GM19238 (cell line): ENCODE measurements around the gene CD58.
A peak's percentile ranks its signal among the peaks of the same experiment; 100 is the strongest.
"Not testable (repeated sequence)": the region's sequence is repeated elsewhere in the genome, so short reads cannot be mapped to it uniquely, and the experiment has no call there.

ENCODE experiments used
- DNase-seq: peaks from one replicate; pipeline ENCODE4 v3.0.0; 2011; ENCODE audit warnings: low spot score; ENCODE audit not compliant: insufficient read length

Gene CD58

GRCh38 chr1:116593401-116593800, 22.6 kb upstream of the CD58 start:
- DNase-seq = not testable (repeated sequence)

- DNase-seq = not testable (repeated sequence)
These were observed 21.3 kb upstream of the CD58 start for GRCh38 chr1:116591951-116592605.

- not testable (repeated sequence) for DNase-seq
These were observed 20.5 kb upstream of the CD58 start for GRCh38 chr1:116591006-116591950.

- DNase-seq = not testable (repeated sequence)
These were observed 19.7 kb upstream of the CD58 start for GRCh38 chr1:116590359-116591005.

GRCh38 chr1:116589101-116589735, 18.4 kb upstream of the CD58 start:
- DNase-seq = not testable (repeated sequence)

GRCh38 chr1:116587501-116588227, 16.8 kb upstream of the CD58 start:
- DNase-seq = no peak

GRCh38 chr1:116586741-116587143, 15.9 kb upstream of the CD58 start:
- peak; percentile 33 for DNase-seq

GRCh38 chr1:116585886-116586285, 15.1 kb upstream of the CD58 start:
- DNase-seq = no peak

GRCh38 chr1:116581323-116581885, 10.6 kb upstream of the CD58 start:
- no peak for DNase-seq

GRCh38 chr1:116580446-116581322, 9.9 kb upstream of the CD58 start:
- no peak for DNase-seq

GRCh38 chr1:116579259-116579875, 8.5 kb upstream of the CD58 start:
- no peak for DNase-seq

- no peak for DNase-seq
These were observed 7.8 kb upstream of the CD58 start for GRCh38 chr1:116578581-116578980.

GRCh38 chr1:116577759-116578314, 7.0 kb upstream of the CD58 start:
- DNase-seq = no peak

- peak; percentile 35 for DNase-seq
These were observed 3.9 kb upstream of the CD58 start for GRCh38 chr1:116574581-116575291.

- no peak for DNase-seq
These were observed 2.7 kb upstream of the CD58 start for GRCh38 chr1:116573431-116574095.

- no peak for DNase-seq
These were observed 2.1 kb upstream of the CD58 start for GRCh38 chr1:116572771-116573430.

GRCh38 chr1:116572099-116572498, 1.3 kb upstream of the CD58 start:
- no peak for DNase-seq
